ENCODE results near the gene IKZF3. TPM values are rescaled to one million over a fixed set of nuclear protein-coding genes. Genes with fewer than 3 reads are reported as not detected.
"Not testable (repeated sequence)": the region's sequence is repeated elsewhere in the genome, so short reads cannot be mapped to it uniquely, and the experiment has no call there.

The IKZF3 gene
- total RNA-seq, 2 experiments from 2014 or later, result 33.1 to 39.8 TPM

GRCh38 chr17:39755554-39756379 lies 108.3 kb downstream of the IKZF3 start:
- peak overlapping the region; percentile 55 for H3K4me3 Mint-ChIP-seq
- H3K4me1 Mint-ChIP-seq, result peaks cover 68% of the 10 kb centered on the region
- H3K27me3 Mint-ChIP-seq, result no peaks in the 10 kb centered on the region
- H3K36me3 Mint-ChIP-seq (ENCODE audit: low read depth), result peaks cover 12% of the 10 kb centered on the region
- POLR2A ChIA-PET, result interaction anchor here (0.8 to 1.2 kb wide), 2 partner anchors 78 to 105 kb away, joined by 4 to 5 read pairs; no protein-coding TSS in a partner anchor
- CTCF ChIA-PET, result interaction anchor here (0.8 to 2.6 kb wide), 9 partner anchors 9 to 202 kb away, joined by 3 to 17 read pairs (median 4); partner anchors contain the start of gene MIEN1
- peak; percentile 43 for DNase-seq
- peak overlapping the region; percentile 94 for H3K27ac Mint-ChIP-seq
- H3K9me3 Mint-ChIP-seq, result no peaks in the 10 kb centered on the region

DNA sequence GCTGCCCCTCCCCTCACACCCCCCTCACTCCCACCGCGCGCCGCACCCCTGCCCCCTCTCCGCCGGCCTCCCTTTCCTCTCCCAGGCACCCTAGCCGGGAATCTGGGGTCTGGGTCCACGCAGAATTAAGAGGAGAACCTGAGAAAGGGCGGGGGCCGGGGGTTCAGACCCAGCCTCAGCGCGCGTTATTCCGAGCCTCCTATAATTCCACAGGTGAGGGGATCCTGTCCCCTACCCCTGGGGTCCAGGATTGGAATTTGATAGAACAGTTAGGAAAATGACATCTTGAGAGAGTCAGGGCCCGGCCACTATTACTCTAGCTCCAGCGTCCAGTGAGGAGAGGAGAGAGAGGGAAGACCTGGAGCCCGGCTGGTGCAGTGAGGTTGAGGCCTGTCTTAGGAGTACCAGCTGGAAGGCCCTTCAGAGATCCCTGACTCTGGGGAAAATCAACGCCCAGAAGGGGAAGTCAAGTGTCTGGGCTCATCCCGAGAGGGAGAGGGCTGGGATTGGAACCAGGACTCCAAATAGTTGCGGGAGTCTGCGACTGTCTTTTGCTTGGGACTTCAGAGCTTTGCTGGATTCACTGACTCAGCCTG lies 109.1 kb downstream of the IKZF3 start:
- Mint-ChIP-seq H3K4me1 (peaks cover 65% of the 10 kb centered on the region), H3K27ac (peak overlapping the region; percentile 94), H3K36me3 (ENCODE audit: low read depth) (peaks cover 12% of the 10 kb centered on the region), H3K4me3 (peak overlapping the region; percentile 55), H3K9me3 (no peaks in the 10 kb centered on the region), H3K27me3 (no peaks in the 10 kb centered on the region)
- no peak for DNase-seq
- CTCF ChIA-PET, result interaction anchor here (0.8 to 2.6 kb wide), 8 partner anchors 10 to 133 kb away, joined by 3 to 17 read pairs (median 4); partner anchors contain the start of gene MIEN1
- POLR2A ChIA-PET, result interaction anchor here (0.8 to 1.2 kb wide), 2 partner anchors 77 to 106 kb away, joined by 4 to 5 read pairs; no protein-coding TSS in a partner anchor

- H3K27ac Mint-ChIP-seq, result peak overlapping the region; percentile 94
- peaks cover 6% of the 10 kb centered on the region for H3K36me3 Mint-ChIP-seq (ENCODE audit: low read depth)
- H3K4me3 Mint-ChIP-seq, result peak overlapping the region; percentile 75
- peak; percentile 97 for DNase-seq
- CTCF ChIA-PET, result interaction anchor here (1.0 to 2.6 kb wide), 9 partner anchors 11 to 133 kb away, joined by 3 to 17 read pairs (median 4); partner anchors contain the start of gene MIEN1
- no peaks in the 10 kb centered on the region for H3K27me3 Mint-ChIP-seq
- POLR2A ChIA-PET, result interaction anchor here (0.8 to 1.2 kb wide), 2 partner anchors 76 to 107 kb away, joined by 4 to 5 read pairs; no protein-coding TSS in a partner anchor
- no peaks in the 10 kb centered on the region for H3K9me3 Mint-ChIP-seq
- peaks cover 60% of the 10 kb centered on the region for H3K4me1 Mint-ChIP-seq
Measured at GRCh38 chr17:39754161-39754957, 109.8 kb downstream of the IKZF3 start.

GRCh38 chr17:39753514-39754160 lies 110.5 kb downstream of the IKZF3 start:
- Mint-ChIP-seq H3K9me3 (no peaks in the 10 kb centered on the region), H3K27ac (peak overlapping the region; percentile 93), H3K4me1 (peaks cover 53% of the 10 kb centered on the region), H3K27me3 (no peaks in the 10 kb centered on the region), H3K4me3 (peak overlapping the region; percentile 75), H3K36me3 (ENCODE audit: low read depth) (no peaks in the 10 kb centered on the region)
- POLR2A ChIA-PET, result interaction anchor here (1.1 kb wide), 1 partner anchor 66 kb away, joined by 3 read pairs; no protein-coding TSS in a partner anchor
- peak; percentile 60 for DNase-seq
- CTCF ChIA-PET, result interaction anchor here (0.9 to 2.4 kb wide), 7 partner anchors 11 to 222 kb away, joined by 3 to 11 read pairs (median 5); partner anchors contain the start of gene MIEN1

DNA sequence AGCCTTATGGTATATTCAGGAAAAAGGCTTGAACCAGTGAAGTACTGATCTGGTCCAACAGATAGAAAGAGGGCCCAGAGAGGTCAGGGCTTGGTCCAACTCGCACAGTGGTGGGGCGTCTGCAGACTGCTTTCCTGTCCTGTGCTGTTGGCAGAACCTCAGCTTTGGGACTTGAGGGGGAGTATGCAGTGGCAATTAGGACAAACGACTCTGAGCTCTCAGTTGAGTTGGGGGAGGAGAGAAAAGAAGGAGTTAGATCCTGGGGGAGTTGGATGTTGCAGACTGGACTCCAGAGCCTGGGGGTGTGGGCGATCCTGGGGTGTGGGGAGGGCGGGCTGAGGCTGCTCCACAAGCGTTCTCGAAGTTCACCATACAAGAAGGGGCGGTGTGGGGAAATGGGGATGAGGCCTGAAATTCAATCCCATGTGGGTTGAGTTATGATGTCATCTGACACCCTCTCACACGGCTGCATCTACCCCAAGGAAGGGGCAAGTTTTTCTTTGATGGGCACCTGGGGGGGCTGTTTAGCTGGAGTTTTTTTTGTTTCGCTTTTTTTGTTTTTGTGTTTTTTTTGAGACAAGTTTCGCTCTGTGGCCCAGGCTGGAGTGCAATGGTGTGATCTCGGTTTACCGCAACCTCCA lies 111.8 kb downstream of the IKZF3 start:
- Mint-ChIP-seq H3K4me1 (peaks cover 40% of the 10 kb centered on the region), H3K27ac (peak overlapping the region; percentile 93), H3K36me3 (ENCODE audit: low read depth) (no peaks in the 10 kb centered on the region), H3K4me3 (peak overlapping the region; percentile 75), H3K27me3 (no peaks in the 10 kb centered on the region), H3K9me3 (no peaks in the 10 kb centered on the region)
- ChIA-PET CTCF (interaction anchor here (0.9 to 2.4 kb wide), 7 partner anchors 9 to 223 kb away, joined by 3 to 11 read pairs (median 5); partner anchors contain the start of gene MIEN1), POLR2A (interaction anchor here (0.6 to 1.1 kb wide), 2 partner anchors 67 to 69 kb away, joined by 3 to 6 read pairs; no protein-coding TSS in a partner anchor)
- no peak for DNase-seq

- H3K4me1 Mint-ChIP-seq, result peaks cover 33% of the 10 kb centered on the region
- H3K27ac Mint-ChIP-seq, result no peak overlapping the region
- ChIA-PET POLR2A (no interaction called here), CTCF (interaction anchor here (0.9 to 1.0 kb wide), 2 partner anchors 98 to 130 kb away, joined by 3 read pairs; no protein-coding TSS in a partner anchor)
- H3K9me3 Mint-ChIP-seq, result no peaks in the 10 kb centered on the region
- no peak for DNase-seq
- H3K36me3 Mint-ChIP-seq (ENCODE audit: low read depth), result no peaks in the 10 kb centered on the region
- peak overlapping the region; percentile 75 for H3K4me3 Mint-ChIP-seq
- H3K27me3 Mint-ChIP-seq, result no peaks in the 10 kb centered on the region
Measured at GRCh38 chr17:39751637-39752036, 112.5 kb downstream of the IKZF3 start.

DNA sequence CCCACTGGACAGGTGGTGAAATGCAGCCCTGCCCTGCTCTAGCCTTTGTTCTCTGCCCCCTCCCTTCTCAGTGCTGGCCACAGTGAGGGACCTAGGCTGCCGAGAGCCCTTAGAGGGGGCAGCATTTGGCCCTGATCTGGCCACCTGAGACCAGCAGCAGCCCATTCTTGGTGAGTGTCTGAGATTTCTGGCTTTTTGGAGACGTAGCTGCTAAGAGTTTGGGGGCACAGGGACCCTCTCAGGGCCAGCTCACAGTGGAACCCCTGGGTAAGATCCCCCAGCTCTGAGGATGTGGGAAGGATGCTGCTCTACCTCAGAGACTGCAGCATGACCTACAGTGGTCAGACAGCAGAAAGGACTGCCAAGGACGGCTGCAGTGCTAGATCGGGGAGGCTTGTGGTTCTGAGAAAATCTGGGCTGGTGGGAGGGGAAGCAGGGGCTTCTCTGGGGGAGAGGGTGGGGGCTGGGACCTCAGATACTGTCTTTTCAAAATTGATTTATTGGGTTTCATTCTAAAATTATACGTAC lies 113.0 kb downstream of the IKZF3 start:
- H3K27ac Mint-ChIP-seq, result peak overlapping the region; percentile 5
- POLR2A ChIA-PET, result no interaction called here

GRCh38 chr17:39750131-39751015 lies 113.7 kb downstream of the IKZF3 start:
- no peak overlapping the region for H3K4me3 Mint-ChIP-seq
- no peaks in the 10 kb centered on the region for H3K27me3 Mint-ChIP-seq
- peaks cover 20% of the 10 kb centered on the region for H3K4me1 Mint-ChIP-seq
- no peaks in the 10 kb centered on the region for H3K9me3 Mint-ChIP-seq
- DNase-seq, result no peak
- no peaks in the 10 kb centered on the region for H3K36me3 Mint-ChIP-seq (ENCODE audit: low read depth)
- ChIA-PET POLR2A (no interaction called here), CTCF (interaction anchor here (0.9 to 3.2 kb wide), 4 partner anchors 20 to 129 kb away, joined by 3 to 9 read pairs (median 6); partner anchors contain the start of gene MIEN1)
- peak overlapping the region; percentile 46 for H3K27ac Mint-ChIP-seq

More for the DNA sequence above, 113.0 kb downstream of the IKZF3 start:
- CTCF ChIA-PET, result interaction anchor here (0.9 to 1.0 kb wide), 2 partner anchors 98 to 129 kb away, joined by 3 read pairs; no protein-coding TSS in a partner anchor
- H3K27me3 Mint-ChIP-seq, result no peaks in the 10 kb centered on the region
- DNase-seq, result no peak
- no peaks in the 10 kb centered on the region for H3K9me3 Mint-ChIP-seq
- H3K4me3 Mint-ChIP-seq, result no peak overlapping the region
- H3K36me3 Mint-ChIP-seq (ENCODE audit: low read depth), result no peaks in the 10 kb centered on the region
- H3K4me1 Mint-ChIP-seq, result peaks cover 27% of the 10 kb centered on the region

GRCh38 chr17:39748444-39749034 lies 115.6 kb downstream of the IKZF3 start:
- POLR2A ChIA-PET, result interaction anchor here (1.1 kb wide), 1 partner anchor 147 kb away, joined by 3 read pairs; no protein-coding TSS in a partner anchor

DNA sequence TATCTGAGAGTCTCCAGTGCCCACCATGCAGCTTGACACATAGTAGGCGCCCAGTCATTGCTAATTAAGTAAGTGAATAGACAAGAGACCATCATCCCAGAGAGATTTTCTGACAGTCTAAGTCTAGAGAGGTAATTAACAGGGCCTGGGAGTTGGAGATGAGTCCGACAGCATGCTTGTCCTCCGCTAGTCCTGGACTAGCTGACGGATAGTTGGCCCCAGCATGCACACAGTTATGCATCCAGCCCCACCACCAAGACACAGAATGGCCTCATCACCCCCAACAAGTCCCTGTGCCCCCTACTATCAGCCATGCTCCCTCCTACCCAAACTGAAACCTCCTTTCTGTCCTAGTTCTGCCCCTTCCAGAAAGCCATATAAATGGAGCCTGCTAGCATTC lies 116.4 kb downstream of the IKZF3 start:
- no peak overlapping the region for H3K4me3 Mint-ChIP-seq
- ChIA-PET POLR2A (no interaction called here), CTCF (interaction anchor here (1.6 to 3.2 kb wide), 2 partner anchors 17 to 126 kb away, joined by 3 to 9 read pairs; partner anchors contain the start of gene MIEN1)
- H3K9me3 Mint-ChIP-seq, result no peaks in the 10 kb centered on the region
- peaks cover 6% of the 10 kb centered on the region for H3K4me1 Mint-ChIP-seq
- H3K27ac Mint-ChIP-seq, result no peak overlapping the region
- H3K36me3 Mint-ChIP-seq (ENCODE audit: low read depth), result no peaks in the 10 kb centered on the region
- H3K27me3 Mint-ChIP-seq, result no peaks in the 10 kb centered on the region
- no peak for DNase-seq

More at GRCh38 chr17:39748444-39749034, 115.6 kb downstream of the IKZF3 start:
- H3K27me3 Mint-ChIP-seq; DNase-seq; H3K9me3 Mint-ChIP-seq; H3K36me3 Mint-ChIP-seq (ENCODE audit: low read depth); H3K27ac Mint-ChIP-seq; H3K4me3 Mint-ChIP-seq: not testable (repeated sequence)
- peaks cover 14% of the 10 kb centered on the region for H3K4me1 Mint-ChIP-seq
- CTCF ChIA-PET, result interaction anchor here (0.6 to 3.2 kb wide), 3 partner anchors 18 to 167 kb away, joined by 3 to 9 read pairs (median 9); partner anchors contain the start of gene MIEN1
